ENCODE results near the gene PIAS4.

Gene PIAS4

GRCh38 chr19:4037301-4037949, 29.9 kb downstream of the PIAS4 start:
- TF ChIP-seq CSRNP3 (CRISPR knock-in tag; IDR thresholded peaks at IDR 0.05): no peak
- TF ChIP-seq TSHZ2 (CRISPR knock-in tag; IDR thresholded peaks at IDR 0.05): no peak
- no peak for TF ChIP-seq PATZ1 (CRISPR knock-in tag; IDR thresholded peaks at IDR 0.05; ENCODE audit: borderline replicate concordance)
- TF ChIP-seq PPARA (CRISPR knock-in tag; IDR thresholded peaks at IDR 0.05; ENCODE audit: borderline replicate concordance): no peak
- TF ChIP-seq SNAI2 (CRISPR knock-in tag; IDR thresholded peaks at IDR 0.05): no peak
- TF ChIP-seq POU6F1 (CRISPR knock-in tag; IDR thresholded peaks at IDR 0.05; ENCODE audit: borderline replicate concordance, low read depth): no peak
- no peak for TF ChIP-seq ZNF565 (CRISPR knock-in tag; conservative IDR thresholded peaks at IDR 0.05; ENCODE audit: low read depth)
- TF ChIP-seq RARB (CRISPR knock-in tag; IDR thresholded peaks at IDR 0.05): no peak
- no peak for TF ChIP-seq ISL1 (CRISPR knock-in tag; IDR thresholded peaks at IDR 0.05)
- TF ChIP-seq ZNF8 (CRISPR knock-in tag; IDR thresholded peaks at IDR 0.05): no peak
- TF ChIP-seq, protein P1, sequence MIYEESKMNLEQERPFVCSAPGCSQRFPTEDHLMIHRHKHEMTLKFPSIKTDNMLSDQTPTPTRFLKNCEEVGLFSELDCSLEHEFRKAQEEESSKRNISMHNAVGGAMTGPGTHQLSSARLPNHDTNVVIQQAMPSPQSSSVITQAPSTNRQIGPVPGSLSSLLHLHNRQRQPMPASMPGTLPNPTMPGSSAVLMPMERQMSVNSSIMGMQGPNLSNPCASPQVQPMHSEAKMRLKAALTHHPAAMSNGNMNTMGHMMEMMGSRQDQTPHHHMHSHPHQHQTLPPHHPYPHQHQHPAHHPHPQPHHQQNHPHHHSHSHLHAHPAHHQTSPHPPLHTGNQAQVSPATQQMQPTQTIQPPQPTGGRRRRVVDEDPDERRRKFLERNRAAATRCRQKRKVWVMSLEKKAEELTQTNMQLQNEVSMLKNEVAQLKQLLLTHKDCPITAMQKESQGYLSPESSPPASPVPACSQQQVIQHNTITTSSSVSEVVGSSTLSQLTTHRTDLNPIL (CRISPR knock-in tag; IDR thresholded peaks at IDR 0.05; ENCODE audit: low read depth): no peak
- no peak for TF ChIP-seq TOX (CRISPR knock-in tag; IDR thresholded peaks at IDR 0.05; ENCODE audit: borderline replicate concordance)
- no peak for TF ChIP-seq TCF4 (CRISPR knock-in tag; IDR thresholded peaks at IDR 0.05; ENCODE audit: borderline replicate concordance)
- TF ChIP-seq ESRRG (CRISPR knock-in tag; IDR thresholded peaks at IDR 0.05): no peak
- TF ChIP-seq BACH2 (CRISPR knock-in tag; IDR thresholded peaks at IDR 0.05; ENCODE audit: borderline replicate concordance): no peak
- ATAC-seq: no peak

DNA sequence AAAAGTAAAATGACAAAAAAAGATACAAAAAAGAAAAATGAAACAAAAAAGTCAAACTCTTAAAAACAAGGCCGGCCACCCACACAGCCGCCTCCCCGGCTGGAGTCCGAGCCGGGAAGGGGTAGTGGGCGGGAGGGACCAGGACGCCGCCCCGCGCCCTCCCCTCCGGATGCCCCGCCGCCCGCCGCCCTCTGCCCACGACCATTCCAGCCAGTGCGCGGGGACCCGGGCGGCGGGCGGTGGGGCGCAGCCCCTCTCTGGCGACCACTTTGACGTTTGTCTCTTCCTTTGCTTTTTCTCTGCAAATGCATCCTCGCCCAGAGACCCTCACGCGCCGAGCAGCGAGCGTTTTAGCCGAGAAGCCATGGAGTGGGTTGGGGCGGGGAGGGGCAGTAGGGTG, 30.5 kb downstream of the PIAS4 start:
- ATAC-seq: no peak
- TF ChIP-seq ISL1 (CRISPR knock-in tag; IDR thresholded peaks at IDR 0.05): no peak
- no peak for TF ChIP-seq OSR1 (CRISPR knock-in tag; IDR thresholded peaks at IDR 0.05)
- no peak for TF ChIP-seq CSDC2 (CRISPR knock-in tag; IDR thresholded peaks at IDR 0.05)
- TF ChIP-seq ZNF70 (CRISPR knock-in tag; IDR thresholded peaks at IDR 0.05): no peak
- TF ChIP-seq ZC3H10 (CRISPR knock-in tag; IDR thresholded peaks at IDR 0.05): no peak
- TF ChIP-seq ZFP3 (CRISPR knock-in tag; IDR thresholded peaks at IDR 0.05): no peak
- TF ChIP-seq GLIS3 (CRISPR knock-in tag; IDR thresholded peaks at IDR 0.05): no peak
- TF ChIP-seq ZFP30 (CRISPR knock-in tag; IDR thresholded peaks at IDR 0.05): no peak
- TF ChIP-seq SNAI2 (CRISPR knock-in tag; IDR thresholded peaks at IDR 0.05): no peak
- no peak for TF ChIP-seq PPARA (CRISPR knock-in tag; IDR thresholded peaks at IDR 0.05; ENCODE audit: borderline replicate concordance)
- TF ChIP-seq POU6F1 (CRISPR knock-in tag; IDR thresholded peaks at IDR 0.05; ENCODE audit: borderline replicate concordance, low read depth): no peak
- TF ChIP-seq TSHZ2 (CRISPR knock-in tag; IDR thresholded peaks at IDR 0.05): no peak
- TF ChIP-seq ESRRG (CRISPR knock-in tag; IDR thresholded peaks at IDR 0.05): no peak
